ENCODE results near the gene ADAMTS10.
"Not testable (repeated sequence)": the region's sequence is repeated elsewhere in the genome, so short reads cannot be mapped to it uniquely, and the experiment has no call there.

Gene ADAMTS10

DNA sequence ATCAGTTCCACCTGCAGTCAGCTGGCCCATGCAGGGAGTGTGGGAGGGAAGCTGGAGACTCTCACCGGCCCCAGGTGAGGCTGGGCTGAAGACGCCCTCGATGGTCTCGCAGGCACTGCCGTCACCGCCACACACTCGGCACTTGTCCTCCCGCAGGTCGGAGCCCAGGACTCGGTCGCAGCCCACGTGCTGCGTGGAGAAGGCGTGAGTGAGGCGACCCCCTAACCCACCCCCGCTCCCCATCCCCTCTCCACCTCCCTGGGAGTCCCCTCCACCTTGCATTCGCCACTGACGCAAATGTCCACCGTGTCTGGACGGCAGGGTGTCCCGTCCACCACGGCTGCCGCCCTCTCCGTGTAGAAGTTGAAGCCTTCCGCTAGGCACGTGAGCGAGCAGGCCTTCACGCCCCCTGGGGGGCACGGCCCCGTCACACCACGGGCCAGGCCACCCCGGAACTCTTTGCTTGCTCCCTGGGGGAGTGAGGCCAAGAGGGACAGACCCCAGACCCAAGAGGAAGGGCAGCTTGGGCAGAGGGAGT lies 21.3 kb downstream of the ADAMTS10 start:
- DNase-seq = no peak

DNA sequence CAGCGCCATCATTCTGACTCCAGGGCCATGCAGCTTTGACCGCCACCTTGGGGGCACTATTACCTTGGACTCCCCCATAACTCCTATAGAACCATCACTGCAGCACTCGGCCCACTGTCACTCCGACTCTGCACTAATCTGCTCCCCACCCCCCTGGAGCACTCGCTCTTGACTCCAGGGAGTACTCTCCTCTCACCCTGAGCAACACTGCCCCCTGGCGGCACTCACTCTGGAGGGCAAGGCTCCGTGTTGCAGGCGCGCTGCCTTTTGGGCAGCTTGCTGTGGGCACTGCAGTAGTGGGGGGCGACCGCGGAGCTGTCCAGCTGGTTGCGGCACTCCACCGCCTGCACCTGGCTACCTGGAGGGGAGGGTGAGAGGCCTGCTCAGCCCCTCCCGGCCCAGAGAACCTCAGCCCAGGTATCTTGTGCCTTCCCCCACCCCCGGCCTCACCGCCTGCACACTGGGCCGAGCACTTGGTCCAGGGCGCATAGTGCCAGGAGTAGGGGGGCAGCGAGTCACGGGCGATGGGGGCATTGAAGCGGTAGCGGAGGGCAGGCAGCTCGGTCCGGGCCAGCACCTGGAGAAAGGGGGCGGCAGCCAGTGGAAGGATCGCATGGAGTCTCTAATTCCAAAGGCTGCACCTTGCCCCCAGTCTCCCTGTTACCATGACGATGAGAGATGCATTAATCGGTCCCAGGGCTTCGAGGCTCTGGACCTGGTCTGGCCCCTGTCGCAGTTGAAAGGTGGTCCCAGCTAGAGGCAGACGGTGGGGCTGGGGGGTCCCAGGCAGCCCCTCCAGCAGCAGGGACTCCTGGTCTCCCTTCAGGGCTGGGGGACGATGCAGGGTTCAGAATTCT lies 24.4 kb downstream of the ADAMTS10 start:
- DNase-seq = peak; percentile 42

DNA sequence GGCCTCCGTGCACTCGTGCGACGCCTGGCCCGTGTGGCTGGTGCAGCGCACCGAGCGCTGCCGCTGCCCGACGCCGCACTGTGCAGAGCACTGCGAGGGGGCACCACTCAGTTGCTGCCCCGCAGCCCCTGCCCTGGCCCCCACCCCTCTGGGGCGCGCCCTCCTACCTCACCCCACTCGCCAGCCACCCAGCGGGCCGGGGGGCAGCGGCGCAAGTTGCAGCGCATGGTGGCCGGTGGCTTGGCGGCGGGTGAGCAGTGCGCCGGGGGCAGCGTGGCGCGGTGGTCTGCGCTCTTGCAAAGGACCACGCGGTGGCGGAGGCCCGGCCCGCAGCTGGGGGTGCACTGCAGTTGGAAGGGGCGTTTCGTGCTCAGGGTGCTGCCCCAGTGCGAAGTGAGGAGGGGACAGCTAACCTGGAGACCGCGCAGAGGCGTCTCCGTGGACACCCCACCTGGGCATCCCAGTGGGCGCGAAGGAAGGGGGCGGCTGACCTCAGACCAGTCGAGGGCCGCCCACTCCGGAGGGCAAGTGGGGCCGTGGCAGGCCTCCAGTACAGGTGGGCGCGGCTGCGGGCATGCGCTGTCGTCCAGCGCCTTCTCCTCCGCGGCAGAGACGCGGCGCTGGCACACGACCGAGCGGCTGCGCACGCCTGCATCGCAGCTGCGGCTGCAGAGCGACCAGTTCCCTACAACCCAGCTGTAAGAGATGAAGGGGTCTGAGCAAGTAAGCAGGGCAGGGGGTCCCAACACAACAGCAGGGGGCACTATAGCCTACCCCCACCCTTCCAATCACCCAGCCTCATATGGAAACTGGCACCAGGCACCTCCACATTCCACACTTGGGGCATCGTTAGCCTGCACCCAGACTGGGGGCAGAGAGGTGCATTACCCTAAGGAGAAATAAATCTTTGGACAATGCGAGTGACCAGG lies 25.3 kb downstream of the ADAMTS10 start:
- no peak for DNase-seq

DNA sequence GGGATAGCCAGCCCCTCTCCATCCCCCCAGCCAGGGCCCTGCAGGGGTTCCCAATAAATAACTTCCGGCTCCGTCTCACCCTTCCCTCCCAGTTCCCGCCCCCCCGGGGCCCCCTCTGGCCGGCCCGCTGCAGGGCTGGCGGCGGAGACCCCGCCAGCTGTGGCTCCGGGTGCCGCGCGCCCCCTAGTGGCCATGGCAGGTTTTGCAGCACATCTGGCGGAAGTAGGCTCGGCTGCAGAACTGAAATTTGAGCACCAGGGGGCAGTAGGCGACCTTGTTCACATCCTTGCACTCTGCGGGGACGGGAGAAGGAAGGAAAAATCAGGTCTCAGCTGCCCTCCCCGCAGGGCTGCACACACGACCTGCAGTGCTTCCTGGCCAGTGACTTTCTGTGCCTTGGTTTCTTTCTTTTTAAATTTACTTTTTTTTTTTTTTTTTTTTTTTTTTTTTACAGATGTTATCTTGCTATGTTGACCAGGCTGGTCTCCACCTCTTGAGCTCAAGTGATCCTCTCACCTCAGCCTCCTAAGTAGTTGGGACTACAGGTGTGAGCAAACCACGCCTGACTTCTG lies 29.7 kb downstream of the ADAMTS10 start:
- peak; percentile 98 for DNase-seq

DNA sequence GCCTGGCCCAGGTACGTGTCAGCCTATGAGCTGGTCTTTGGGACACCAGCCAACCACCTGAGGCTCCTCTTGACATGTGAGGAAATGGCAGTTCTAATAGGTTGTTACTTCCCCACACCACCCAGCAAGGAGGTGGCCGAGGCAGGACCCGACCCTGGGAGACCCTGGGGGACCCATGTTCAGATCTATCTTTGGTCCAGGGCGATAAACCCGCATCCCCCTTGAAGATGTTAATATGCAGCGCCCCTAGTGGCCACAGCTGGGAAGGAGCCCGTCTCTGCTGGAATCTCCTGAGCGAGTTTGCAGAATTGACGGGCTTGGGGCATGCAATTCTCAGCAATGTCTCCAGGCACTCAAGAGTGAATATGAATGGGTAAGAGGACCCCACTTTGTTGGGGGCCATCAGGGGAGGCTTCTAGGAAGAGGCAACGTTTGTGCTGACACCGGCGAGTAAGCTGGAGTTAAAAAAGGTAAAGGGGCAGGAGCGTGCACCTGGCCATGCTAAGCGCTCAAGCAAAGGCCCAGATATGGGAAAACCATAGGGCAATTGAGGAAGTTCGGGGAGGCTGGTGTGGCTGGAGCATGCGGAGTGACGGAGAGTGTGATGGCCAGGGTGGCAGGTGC lies 31.8 kb downstream of the ADAMTS10 start:
- DNase-seq = peak; percentile 80

DNA sequence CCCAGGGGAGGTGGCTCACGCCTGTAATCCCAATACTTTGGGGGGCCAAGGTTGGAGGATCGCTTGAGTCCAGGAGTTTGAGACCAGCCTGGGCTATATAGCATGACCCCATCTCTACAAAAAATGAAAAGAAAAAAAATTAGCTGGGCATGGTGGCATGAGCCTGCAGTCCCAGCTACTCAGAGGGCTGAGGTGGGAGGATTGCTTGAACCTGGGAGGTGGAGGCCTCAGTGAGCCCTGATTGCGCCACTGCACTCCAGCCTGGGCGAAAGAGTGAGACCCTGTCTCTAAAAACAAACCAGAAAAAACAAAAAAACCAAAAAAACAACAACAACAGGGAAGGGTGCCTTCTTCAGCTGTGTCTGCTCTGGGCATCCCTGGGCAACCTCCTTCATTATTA lies 32.8 kb downstream of the ADAMTS10 start:
- DNase-seq = no peak

DNA sequence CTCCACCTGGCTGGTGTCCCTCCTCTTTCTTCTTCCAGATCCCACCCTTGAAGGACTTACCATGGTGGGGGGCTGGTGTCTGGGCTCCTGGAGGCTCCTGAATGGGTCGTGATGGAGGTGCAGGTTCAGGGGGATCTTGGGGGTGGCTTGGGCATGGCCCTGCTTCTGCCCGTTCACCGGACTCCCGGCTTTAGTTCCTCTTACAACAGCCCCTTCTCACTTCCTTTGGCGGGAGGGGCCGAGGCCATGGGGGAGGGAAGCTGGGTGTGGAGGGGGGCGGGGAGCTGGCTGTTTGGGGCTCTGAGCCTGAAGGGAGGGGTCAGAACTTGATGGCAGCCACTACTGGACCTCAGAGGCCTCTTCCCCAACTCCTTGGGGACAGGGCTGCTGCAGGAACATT lies 33.3 kb downstream of the ADAMTS10 start, which contains the start of gene MYO1F:
TSS of gene MYO1F (minus strand) at position 196 of the 400 bp plus-strand sequence. CDS start at position 63, 133 bp downstream.
- DNase-seq = no peak

DNA sequence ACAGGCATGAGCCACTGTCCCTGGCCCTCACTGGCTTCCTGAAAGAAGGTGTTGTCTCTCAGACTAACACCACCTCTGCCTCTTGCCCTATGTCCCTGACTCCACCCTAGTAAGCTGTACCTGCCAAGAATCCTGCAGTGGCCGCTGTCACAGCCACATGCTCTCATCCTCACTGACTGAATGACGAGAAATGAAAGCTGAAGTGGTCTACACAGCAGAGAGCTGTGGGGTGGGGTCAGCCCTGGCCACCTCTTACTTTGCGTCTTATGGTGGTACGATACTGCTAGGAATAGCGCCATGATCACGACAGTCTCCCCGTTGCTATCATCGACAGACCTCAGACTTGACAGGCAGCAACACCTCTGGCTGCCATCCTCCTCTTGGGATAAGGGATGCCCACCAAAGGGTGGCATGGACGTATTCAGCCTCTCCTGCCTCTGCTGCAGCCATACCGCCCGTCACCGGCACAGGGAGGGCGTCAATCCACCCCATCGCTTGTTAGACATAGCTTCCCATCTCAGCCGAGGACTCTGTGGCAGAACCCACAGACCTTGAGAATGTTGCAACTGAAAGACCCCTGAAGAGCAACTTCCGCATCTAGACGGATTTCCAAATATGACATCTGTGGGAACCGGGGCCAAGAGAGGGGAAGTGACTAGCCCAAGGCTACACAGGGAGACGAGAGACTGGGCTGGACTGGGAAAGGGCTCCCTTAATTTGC lies 34.1 kb downstream of the ADAMTS10 start:
- DNase-seq = no peak

DNA sequence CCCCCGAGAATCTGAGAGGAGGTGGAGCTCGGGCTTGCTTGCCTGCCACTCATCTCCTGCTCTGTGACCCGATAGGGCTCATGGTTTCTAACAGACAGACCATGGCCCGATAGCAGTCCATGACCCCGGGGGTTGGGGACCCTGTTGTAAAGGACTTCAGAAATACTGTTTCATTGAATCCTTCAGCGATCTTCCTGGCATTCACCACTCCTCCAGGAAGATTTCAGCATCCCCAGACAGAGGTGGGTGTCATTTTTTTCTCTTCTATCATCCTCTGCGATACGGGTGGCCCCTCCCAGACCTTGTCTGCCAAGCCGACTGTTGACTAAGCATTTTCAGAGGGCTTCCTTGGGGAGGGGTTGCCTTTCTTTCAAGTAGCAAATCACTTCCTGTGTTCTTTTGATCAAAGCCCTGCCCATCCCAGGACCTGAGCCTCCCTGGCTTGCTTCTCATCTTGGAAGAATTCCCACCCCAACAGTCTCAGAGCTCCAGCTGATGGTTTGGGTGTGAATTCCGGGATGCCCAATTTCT lies 35.0 kb downstream of the ADAMTS10 start:
- no peak for DNase-seq

DNA sequence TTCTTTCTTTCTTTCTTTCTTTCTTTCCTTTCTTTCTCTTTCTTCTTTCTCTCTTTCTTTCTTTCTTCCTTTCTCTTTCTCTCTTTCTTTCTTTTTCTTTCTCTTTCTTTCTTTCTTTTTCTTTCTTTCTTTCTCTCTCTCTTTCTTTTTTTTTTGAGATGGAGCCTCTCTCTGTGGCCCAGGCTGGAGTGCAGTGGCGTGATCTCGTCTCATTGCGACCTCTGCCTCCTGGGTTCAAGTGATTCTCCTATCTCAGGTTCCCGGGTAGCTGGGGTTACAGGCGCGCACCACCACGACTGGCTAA lies 35.9 kb downstream of the ADAMTS10 start:
- DNase-seq = not testable (repeated sequence)

DNA sequence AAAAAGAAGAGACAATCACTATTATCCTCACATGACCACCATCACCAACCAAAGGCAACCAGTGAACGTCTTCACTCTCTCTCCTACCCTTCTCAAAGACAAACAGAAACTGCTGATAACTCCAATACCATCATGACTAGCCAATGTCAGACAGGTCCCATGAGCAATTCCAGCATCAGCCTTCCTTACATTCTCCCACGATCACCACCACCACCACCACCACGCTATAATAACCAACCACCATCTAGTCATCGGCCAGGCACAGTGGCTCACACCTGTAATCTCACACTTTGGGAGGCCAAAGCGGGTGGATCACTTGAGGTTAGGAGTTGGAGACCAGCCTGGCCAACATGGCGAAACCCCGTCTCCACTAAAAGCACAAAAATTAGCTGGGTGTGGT lies 37.2 kb downstream of the ADAMTS10 start:
- no peak for DNase-seq

DNA sequence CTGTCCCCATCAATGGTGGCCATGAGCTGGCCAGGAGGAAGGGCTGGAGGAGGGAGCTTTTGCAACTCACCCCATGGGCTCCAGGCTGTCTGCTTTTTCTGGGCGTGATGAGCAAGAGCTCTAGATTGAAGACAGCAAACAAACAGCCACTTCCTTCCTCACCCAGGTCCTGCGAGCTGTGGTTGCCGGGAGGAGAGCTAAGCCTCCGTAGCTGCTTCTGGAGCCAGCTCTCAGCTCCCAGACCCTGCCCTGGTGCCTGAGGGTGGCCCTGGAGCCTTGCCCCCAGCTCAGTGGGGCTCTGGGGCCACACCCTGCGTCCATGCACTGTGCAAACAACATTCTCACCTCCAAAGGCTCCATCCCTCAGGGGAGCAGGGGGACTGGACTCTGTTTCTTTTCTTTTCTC lies 39.5 kb downstream of the ADAMTS10 start:
- DNase-seq = no peak

DNA sequence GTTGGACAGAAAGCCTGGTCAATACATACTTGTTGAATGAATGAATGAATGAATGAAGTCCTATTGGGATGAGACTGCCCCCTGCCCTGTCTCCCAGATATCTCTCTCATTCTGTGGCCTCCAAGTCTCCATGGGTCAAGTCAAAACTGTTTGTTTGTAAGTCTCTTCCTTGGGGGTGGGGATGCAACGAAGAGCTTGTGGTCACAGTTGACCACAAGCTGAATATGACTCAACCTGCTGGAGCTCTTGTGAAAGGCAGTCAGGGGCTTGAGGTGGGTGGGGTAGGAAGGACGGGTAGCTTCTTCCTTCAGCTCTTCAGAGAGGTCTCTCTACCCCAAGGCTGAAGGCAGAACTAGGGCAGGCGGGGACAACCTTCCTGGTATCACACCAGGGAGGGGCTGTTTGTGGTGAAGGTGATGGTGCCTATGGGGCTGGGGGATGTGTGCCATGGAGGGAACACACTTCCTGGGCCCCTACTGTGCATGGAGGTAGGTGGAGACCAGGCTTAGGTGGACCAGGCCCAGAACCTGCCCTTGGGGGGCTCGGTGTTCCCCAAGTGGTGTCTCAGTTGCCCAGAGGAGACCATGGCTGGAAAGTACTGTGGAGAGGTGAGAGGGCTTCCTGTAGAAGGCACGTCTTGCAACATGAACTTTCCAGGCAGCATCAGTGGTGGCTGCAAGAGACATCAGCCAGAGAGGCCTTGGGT lies 41.3 kb downstream of the ADAMTS10 start:
- no peak for DNase-seq

DNA sequence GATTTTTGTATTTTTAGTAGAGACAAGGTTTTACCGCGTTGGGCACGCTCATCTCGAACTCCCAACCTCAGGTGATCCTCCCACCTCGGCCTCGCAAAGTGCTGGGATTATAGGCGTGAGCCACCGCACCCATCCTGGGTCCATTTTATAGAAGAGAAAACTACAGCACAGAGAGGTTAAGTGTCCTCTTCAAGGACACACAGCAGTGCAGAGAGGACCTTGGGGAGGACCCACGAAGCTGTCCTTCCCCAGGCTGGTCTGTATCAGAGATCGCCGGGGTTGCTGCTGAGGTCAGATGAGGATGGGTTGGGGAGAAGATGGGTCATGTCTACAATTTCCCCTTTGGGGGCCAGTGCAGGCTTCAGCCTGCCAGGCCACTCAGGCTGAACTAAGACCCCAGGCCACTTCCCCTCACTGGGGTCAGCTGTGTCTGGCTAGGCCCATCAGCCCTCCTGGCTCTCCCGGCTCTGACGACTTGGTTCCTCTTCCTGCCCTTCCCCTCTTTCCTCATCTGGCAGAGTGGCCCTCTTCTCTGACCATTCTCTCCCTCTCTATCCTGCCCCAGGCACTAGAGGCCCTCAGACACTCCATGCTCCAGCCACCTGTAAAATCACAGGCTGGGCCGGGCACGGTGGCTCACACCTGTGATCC lies 42.9 kb downstream of the ADAMTS10 start:
- DNase-seq = no peak

DNA sequence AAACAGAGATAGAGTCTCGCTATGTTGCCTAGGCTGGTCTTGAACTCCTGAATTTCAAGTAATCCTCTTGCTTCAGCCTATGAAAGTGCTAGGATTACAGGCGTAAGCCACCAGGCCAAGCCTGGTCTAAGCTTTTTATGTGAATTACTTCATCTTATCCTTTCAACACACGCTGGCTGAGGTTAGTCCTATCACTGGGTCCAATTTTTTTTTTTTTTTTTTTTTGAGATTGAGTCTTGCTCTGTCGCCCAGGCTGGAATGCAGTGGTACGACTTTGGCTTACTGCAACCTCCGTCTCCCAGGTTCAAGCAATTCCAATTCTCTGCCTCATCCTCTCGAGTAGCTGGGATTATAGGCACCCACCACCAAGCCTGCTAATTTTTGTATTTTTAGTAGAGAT lies 43.7 kb downstream of the ADAMTS10 start:
- DNase-seq = no peak

DNA sequence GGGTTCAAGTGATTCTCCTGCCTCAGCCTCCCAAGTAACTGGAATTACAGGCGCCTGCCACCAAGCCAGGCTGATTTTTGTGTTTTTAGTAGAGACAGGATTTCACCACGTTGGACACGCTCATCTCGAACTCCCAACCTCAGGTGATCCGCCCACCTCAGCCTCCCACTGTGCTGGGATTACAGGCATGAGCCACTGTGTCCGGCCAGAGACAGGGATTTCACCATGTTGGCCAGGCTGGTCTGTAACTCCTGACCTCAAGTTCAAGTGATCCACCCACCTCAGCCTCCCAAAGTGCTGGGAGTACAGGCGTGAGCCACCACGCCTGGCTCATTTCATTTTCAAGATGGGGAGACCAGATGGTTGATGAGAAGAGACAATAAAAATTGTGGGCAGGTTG lies 45.6 kb downstream of the ADAMTS10 start:
- not testable (repeated sequence) for DNase-seq

DNA sequence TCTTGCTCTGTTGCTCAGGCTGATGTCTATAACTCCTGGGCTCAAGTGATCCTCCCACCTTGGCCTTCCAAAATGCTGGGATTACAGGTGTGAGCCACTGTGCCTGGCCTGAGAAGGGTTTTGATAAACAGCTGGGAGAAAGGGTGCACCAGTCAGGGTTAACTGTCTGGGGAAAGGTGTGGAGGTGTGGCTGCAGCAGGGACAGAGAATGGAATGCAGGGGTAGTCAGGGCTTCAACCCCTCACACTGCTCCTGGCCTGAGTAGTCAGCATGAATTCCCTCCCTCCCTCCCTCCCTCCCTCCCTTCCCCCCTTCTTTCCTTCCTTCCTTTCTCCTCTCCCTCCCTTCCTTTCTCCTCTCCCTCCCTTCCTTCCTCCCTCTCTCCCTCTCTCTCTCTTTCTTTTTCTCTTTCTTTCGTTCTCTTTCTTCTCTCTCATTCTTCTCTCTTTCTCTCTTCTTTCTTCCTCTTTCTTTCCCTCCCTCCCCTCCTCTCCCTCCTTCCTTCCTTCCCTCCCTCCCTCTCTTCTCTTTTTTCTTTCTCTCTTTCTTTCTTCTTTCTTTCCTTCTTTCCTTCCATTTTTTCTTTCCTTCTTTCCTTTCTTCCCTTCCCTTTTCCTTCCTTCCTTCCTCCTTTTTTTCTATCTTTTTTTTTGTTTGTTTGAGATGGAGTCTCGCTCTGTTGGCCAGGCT lies 49.3 kb downstream of the ADAMTS10 start:
- no peak for DNase-seq

DNA sequence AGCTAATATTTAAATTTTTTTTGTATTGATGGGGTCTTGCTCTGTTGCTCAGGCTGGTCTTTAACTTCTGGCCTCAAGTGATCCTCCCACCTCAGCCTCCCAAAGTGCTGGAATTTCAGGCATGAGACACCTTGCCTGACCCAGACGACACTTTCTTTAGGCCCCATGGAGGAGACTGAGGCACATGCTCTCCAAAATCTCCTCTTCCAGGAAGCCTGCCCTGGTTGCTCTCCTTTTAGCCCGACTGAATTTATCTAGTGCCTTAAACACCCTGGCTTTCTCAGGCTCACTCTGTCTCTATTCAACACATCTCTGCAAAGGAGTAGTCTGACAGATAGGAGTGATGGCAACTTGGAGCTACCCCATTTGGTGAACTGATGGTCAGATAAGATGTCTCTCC lies 52.2 kb downstream of the ADAMTS10 start:
- DNase-seq = no peak

DNA sequence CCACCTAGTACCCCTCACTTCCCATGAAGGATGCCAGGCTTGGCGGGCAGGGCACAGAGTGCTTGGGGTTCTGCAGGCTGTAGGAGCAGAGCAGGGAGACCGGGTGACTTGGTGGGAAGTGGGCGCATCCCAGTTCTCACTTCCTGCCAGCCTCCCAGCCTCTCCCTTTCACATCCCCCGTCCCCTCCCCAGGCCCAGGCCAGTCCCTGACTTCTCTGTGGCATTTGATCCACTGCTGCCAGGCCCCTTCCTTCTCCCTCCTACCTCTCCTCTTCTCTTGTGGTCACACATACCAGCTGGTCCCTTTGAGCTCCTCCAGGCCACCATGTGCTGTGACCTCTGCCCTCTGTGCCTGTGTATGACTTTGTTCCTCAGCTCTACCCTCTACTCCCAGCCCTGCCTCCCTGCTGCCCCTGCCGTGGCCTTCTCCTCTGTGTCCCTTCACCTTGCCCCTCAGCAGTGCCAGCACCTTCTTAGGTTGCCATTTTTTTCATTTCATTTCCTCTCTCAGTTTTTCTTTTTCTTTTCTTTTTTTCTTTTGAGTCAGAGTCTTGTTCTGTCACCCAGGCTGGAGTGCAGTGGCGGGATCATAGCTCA lies 52.8 kb downstream of the ADAMTS10 start:
- no peak for DNase-seq

DNA sequence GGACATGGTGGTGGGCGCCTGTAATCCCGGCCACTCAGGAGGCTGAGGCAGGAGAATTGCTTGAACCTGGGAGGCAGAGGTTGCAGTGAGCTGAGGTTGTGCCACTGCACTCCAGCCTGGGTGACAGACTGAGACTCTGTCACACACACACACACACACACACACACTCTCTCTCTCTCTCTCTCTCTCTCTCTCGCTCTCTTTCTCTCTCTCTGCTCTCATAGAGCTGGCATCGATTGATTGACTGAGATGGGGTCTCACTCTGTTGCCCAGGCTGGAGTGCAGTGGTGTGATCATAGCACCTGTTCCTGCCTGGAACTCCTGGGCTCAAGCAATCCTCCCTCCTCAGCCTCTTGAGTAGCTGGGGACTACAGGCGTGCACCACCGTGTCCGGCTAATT lies 56.8 kb downstream of the ADAMTS10 start:
- DNase-seq = not testable (repeated sequence)
